K562 (cell line): ENCODE measurements around the gene MPL. TPM values are rescaled to one million over a fixed set of nuclear protein-coding genes. Genes with fewer than 3 reads are reported as not detected.

ENCODE experiments used
- ATAC-seq: fragments of 200-7000 bp; cut with Tn5 transposase; 3 replicates; pipeline ENCODE4 v1.9.1; 2020; ENCODE audit warnings: moderate library complexity
- BruUV-seq: library from RNA; stranded (reverse); fragments of 400-500 nt; replicated peaks from 2 replicates; lab custom pipeline; 2021; lab: Mats Ljungman, UMichigan
- CTCF ChIA-PET: fragments of 300-600 bp; formaldehyde crosslinking; extraction: SDS; loops from one replicate; lab custom pipeline; 2021; ENCODE audit warnings: low intra/inter-chr PET ratio; lab: Yijun Ruan, JAX
- POLR2A ChIA-PET: fragments of 300-600, 350-650 bp; sonication (Branson Sonifier 250); formaldehyde crosslinking; extraction: SDS; loops from one replicate; lab custom pipeline; 2021; ENCODE audit warnings: antibody characterized with exemption, inconsistent platforms; lab: Yijun Ruan, JAX
- DNase-seq, 4 experiments: peaks; one replicate each; pipeline versions ENCODE4 v3.0.0 to v3.0.0-alpha.2; 2011 to 2018; ENCODE audit warnings: low spot score in 3 of 4, mixed read lengths in 3 of 4; ENCODE audit errors: extremely low read depth in 1 of 4
- FAIRE-seq: peaks from 2 replicates; lab custom pipeline; 2011; peaks lifted over from hg19 to GRCh38; lab: Jason Lieb, UNC
- H2AFZ ChIP-seq: 2 replicates; pipeline ENCODE4 v1.6.0; 2011; ENCODE audit warnings: low read depth, low read length, control low read depth, inconsistent platforms
- H3K27ac ChIP-seq: fragments of 200-600 bp; 3 replicates; pipeline ENCODE4 v1.8.0; 2011; ENCODE audit warnings: low read depth, mild to moderate bottlenecking, control low read depth, inconsistent platforms, low read length, moderate library complexity, mixed read lengths; ENCODE audit errors: extremely low read depth
- H3K27me3 ChIP-seq, 2 experiments: fragments of 300-600 bp in 1 of 2; 2 replicates in 1 of 2; 3 replicates in 1 of 2; pipeline versions ENCODE4 v1.6.0 to v1.8.0; 2011; ENCODE audit warnings: inconsistent platforms in 2 of 2, low read length in 2 of 2, mild to moderate bottlenecking in 1 of 2, mixed read lengths in 1 of 2, moderate library complexity in 1 of 2; ENCODE audit not compliant: control insufficient read depth in 2 of 2, insufficient read depth in 2 of 2
- H3K36me3 ChIP-seq: fragments of 300-600 bp; 3 replicates; pipeline ENCODE4 v1.8.0; 2011; ENCODE audit warnings: mild to moderate bottlenecking, low read length, inconsistent platforms; ENCODE audit not compliant: control insufficient read depth, insufficient read depth
- H3K4me1 ChIP-seq, 2 experiments: fragments of 200-600 bp in 1 of 2; replicated peaks in 1 of 2; 2 replicates in 1 of 2; 3 replicates in 1 of 2; pipeline versions ENCODE4 v1.5.1 to v1.8.0; 2011; ENCODE audit warnings: inconsistent platforms in 2 of 2, low read length in 2 of 2, mild to moderate bottlenecking in 1 of 2, mixed read lengths in 1 of 2, moderate library complexity in 1 of 2; ENCODE audit not compliant: control insufficient read depth in 2 of 2, insufficient read depth in 2 of 2
- H3K4me2 ChIP-seq: 2 replicates; pipeline ENCODE4 v1.6.1; 2011; ENCODE audit warnings: low read length, control low read depth, inconsistent platforms, mixed read lengths; ENCODE audit not compliant: insufficient read depth
- H3K4me3 ChIP-seq: fragments of 200-600 bp; sonication (generic), shearing (Covaris generic); 2 replicates; pipeline ENCODE4 v1.5.1; 2016; ENCODE audit warnings: control low read depth, inconsistent platforms
- H3K79me2 ChIP-seq: fragments of 200-600 bp; 3 replicates; pipeline ENCODE4 v1.8.0; 2011; ENCODE audit warnings: low read length, inconsistent platforms; ENCODE audit not compliant: control insufficient read depth, insufficient read depth
- H3K9ac ChIP-seq, 2 experiments: 2 replicates each; pipeline versions ENCODE4 v1.6.0 to v1.6.1; 2011; ENCODE audit warnings: low read depth in 2 of 2, low read length in 2 of 2, control low read depth in 1 of 2, inconsistent platforms in 1 of 2, mild to moderate bottlenecking in 1 of 2, mixed read lengths in 1 of 2; ENCODE audit not compliant: insufficient read depth in 1 of 2
- H3K9me1 ChIP-seq: one replicate; pipeline ENCODE4 v1.6.0; 2011; ENCODE audit warnings: inconsistent platforms, mild to moderate bottlenecking, low read length, moderate library complexity; ENCODE audit not compliant: control insufficient read depth, insufficient read depth
- H3K9me3 ChIP-seq: replicated peaks from 2 replicates; pipeline ENCODE4 v1.5.1; 2011; ENCODE audit warnings: low read depth, low read length, inconsistent platforms; ENCODE audit not compliant: control insufficient read depth, insufficient read depth
- H4K20me1 ChIP-seq: replicated peaks from 2 replicates; pipeline ENCODE4 v1.6.1; 2011; ENCODE audit warnings: low read length, inconsistent platforms, mixed read lengths; ENCODE audit not compliant: control insufficient read depth, insufficient read depth
- ZBTB7A ChIP-seq: IDR thresholded peaks from 2 replicates; pipeline ENCODE4 v1.6.1; 2011; ENCODE audit warnings: low read depth, mild to moderate bottlenecking, low read length, moderate library complexity, borderline replicate concordance; ENCODE audit not compliant: control insufficient read depth
- ZNF407 ChIP-seq: fragments of 450-650 bp; IDR thresholded peaks from 2 replicates; pipeline ENCODE4 v1.6.1; 2016; ENCODE audit warnings: low read depth
- WGBS: fragments of 100-300 bp; shearing (Covaris generic); methylation state at CpG from one replicate; pipeline ENCODE4 v1.1.6; 2016; ENCODE audit warnings: low coverage, mixed read lengths; ENCODE audit not compliant: insufficient coverage; ENCODE audit errors: missing lambda C conversion rate; 5-methylcytosine and 5-hydroxymethylcytosine counted together
- in situ Hi-C: fragments of 300-500 bp; cut with MboI; formaldehyde crosslinking; loops from 4 replicates; pipeline ENCODE4 v1.15.0; 2018; ENCODE audit warnings: inconsistent platforms, mixed read lengths
- intact Hi-C: fragments of 100-400 bp; cut with micrococcal nuclease; formaldehyde crosslinking; loops from 2 replicates; pipeline ENCODE4 v1.14.2; 2022
- polyA plus RNA-seq, 8 experiments: library from polyadenylated mRNA; depleted of rRNA in 4 of 8; stranded (reverse) in 5 of 8; unstranded in 3 of 8; fragments of >200 nt; fragmentation: Nextera tagmentation in 2 of 8; fragmentation: Illumina TruSeq in 1 of 8; extraction: Ambion mirVana in 2 of 8; extraction: Trizol in 1 of 8; gene quantifications; 2 replicates each; pipeline versions ENCODE4 v1.2.1 to v1.2.3, GENCODE V29; 2011 to 2014; ENCODE audit warnings: inconsistent platforms in 1 of 8, missing spikeins in 1 of 8
- total RNA-seq, 7 experiments: library from RNA; depleted of rRNA in 6 of 7; stranded (reverse); fragments of >200 nt in 6 of 7; fragmentation: Illumina TruSeq in 2 of 7; extraction: Trizol in 2 of 7; gene quantifications; 2 replicates each; pipeline versions ENCODE4 v1.2.1 to v1.2.3, GENCODE V29; 2011 to 2021; ENCODE audit warnings: low replicate concordance in 1 of 7

MPL gene
- total and polyA plus RNA-seq, 9 of the 15 experiments (the other 6 are each of a cell fraction or from before 2014, with no cell fraction given) = not detected

DNA sequence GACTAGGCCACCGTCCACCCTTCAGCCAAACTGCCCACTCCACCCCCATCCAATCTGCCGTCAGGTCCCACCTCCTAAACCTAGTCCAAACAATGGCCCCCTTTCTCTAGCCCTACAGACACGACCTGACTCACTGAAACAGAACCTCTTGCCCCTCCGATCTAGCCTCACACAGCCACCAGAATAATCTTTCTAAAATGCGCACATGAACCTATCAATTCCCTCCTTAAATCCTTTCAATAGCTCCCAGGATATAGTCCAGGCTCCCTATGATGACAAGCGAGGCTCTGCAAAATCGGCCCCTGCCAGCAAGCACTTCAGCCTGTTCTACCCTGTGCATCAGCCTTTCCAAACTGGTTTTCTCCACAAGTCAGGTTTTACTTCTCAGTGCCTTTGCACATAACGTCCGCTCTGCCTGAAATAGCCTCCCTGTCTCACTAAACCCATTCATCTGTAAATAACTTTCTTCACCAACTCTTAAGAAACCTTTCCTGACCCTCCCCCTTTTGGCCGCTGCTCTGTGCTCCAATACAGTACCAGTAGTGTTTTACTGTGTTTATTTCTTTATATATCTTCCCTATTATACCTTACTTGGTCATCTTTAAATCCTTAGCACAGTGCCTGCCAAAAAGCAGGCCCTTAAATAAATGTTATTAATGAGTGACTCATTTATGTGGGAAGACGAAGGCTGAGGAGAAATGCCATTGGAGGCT is 12.1 kb downstream of the MPL start:
- ChIA-PET CTCF (no interaction called here), POLR2A (interaction anchor here (1.1 kb wide), 1 partner anchor 9 kb away, joined by 4 read pairs; the partner anchor contains the start of gene CDC20)
- no peak overlapping the region for H3K4me3 ChIP-seq
- H3K9me3 ChIP-seq = no peaks in the 10 kb centered on the region
- no peaks in the 10 kb centered on the region for H4K20me1 ChIP-seq
- DNase-seq (no peak), ATAC-seq (no peak), FAIRE-seq (no peak)
- 0 out of 2 replicates have a peak overlapping the region, but pooled peaks have one; percentile 4 for H3K4me2 ChIP-seq
- H3K79me2 ChIP-seq = no peaks in the 10 kb centered on the region
- no peaks in the 10 kb centered on the region for H3K9me1 ChIP-seq
- intact Hi-C loops (no loop called here), in situ Hi-C loops (no loop called here)
- no TSS peak for BruUV-seq
- no peaks in the 10 kb centered on the region for H3K27me3 ChIP-seq
- TF ChIP-seq ZBTB7A (no peak), ZNF407 (peak; percentile 54; the same call in 1 of the 2 replicates)
- TF ChIP-seq, all 486 proteins: peak for 1
- Histone ChIP-seq H3K9ac (no peak overlapping the region), H3K4me1 (peaks cover 10 to 13% of the 10 kb centered on the region in 2 experiments; a peak in 4 of 5 replicates), H3K27ac (no peak overlapping the region), H3K36me3 (no peaks in the 10 kb centered on the region), H2AFZ (peak overlapping the region; percentile 53)
- WGBS = 70% methylated on average over 11 of the region's 11 CpGs
